ENCODE results near the gene SAMD11.

The SAMD11 gene

DNA sequence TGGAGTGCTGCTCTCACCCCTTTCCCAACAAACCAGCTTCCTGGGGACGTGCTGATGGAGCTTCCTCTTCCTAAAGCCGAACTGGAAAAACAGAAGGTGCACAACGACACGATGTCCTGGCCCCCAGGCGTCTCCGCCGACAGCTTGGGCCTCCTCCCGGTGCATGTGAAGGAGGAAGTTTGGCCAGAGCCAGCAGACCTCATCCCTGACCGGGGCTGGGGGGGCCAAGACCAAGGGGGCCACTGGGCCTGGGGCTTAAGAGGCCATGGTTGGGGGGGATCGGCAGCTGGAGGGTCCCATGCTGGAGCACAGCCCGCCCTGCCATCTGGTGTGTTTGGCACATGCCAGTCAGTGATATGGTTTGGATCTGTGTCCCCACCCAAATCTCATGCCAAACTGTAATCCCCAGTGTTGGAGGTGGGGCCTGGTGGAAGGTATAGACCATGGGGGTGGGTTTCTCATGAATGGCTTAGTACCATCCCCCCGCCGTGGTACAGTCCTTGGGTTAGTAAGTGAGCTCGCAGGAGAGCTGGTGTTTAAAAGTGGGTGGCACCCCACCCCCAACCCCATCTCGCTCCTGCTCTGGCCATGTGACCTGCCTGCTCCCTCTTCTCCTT is 69.8 kb downstream of the SAMD11 start:
- DNase-seq (ENCODE audit: low read depth, low spot score): no peak

Measured in astrocyte of the hippocampus (primary cell).